Upper lobe of left lung (tissue), 6 donors: ENCODE measurements around the gene SORBS2. TPM values are rescaled to one million over a fixed set of nuclear protein-coding genes. Genes with fewer than 3 reads are reported as not detected.
A peak's percentile ranks its signal among the peaks of the same experiment; 100 is the strongest.
"Not testable (repeated sequence)": the region's sequence is repeated elsewhere in the genome, so short reads cannot be mapped to it uniquely, and the experiment has no call there.

ENCODE experiments used
- ATAC-seq, 2 donors: fragments of 200-7000 bp; cut with Tn5 transposase; one replicate each; pipeline ENCODE4 v1.9.1; 2022; ENCODE audit warnings: mild to moderate bottlenecking in 2 of 2, moderate library complexity in 2 of 2; ENCODE audit not compliant: low FRiP score in 2 of 2
- DNase-seq, 2 donors: peaks; one replicate each; pipeline ENCODE4 v3.0.0-alpha.2; 2019 to 2020
- H3K27ac ChIP-seq, 4 donors: fragments of 200-600 bp; sonication (generic); one replicate each; pipeline ENCODE4 v1.5.1; 2016 to 2019
- H3K27me3 ChIP-seq, 4 donors: fragments of 200-600 bp; sonication (generic); one replicate each; pipeline ENCODE4 v1.5.1; 2017 to 2019
- H3K36me3 ChIP-seq, 4 donors: fragments of 200-600 bp; sonication (generic); one replicate each; pipeline ENCODE4 v1.5.1; 2016 to 2019
- H3K4me1 ChIP-seq, 4 donors: fragments of 200-600 bp; sonication (generic); one replicate each; pipeline ENCODE4 v1.5.1; 2018 to 2019
- H3K4me3 ChIP-seq, 4 donors: fragments of 200-600 bp; sonication (generic); one replicate each; pipeline ENCODE4 v1.5.1; 2017 to 2019; ENCODE audit warnings: mild to moderate bottlenecking in 2 of 4, moderate library complexity in 1 of 4
- H3K9me3 ChIP-seq, 4 donors: fragments of 200-600 bp; sonication (generic); one replicate each; pipeline ENCODE4 v1.5.1; 2018 to 2019
- CTCF ChIP-seq, 6 experiments: fragments of 450-650 bp in 4 of 6; fragments of 200-600 bp in 2 of 6; sonication (generic) in 2 of 6; IDR thresholded peaks; one replicate each; pipeline ENCODE4 v1.5.1; 2016 to 2019; ENCODE audit warnings: antibody characterized with exemption in 6 of 6
- EP300 ChIP-seq, 4 donors: sonication (generic); formaldehyde crosslinking; IDR thresholded peaks; one replicate each; pipeline ENCODE4 v1.5.1; 2017; ENCODE audit warnings: antibody characterized with exemption in 4 of 4, control low read depth in 2 of 4
- POLR2A ChIP-seq, 4 donors: fragments of 450-650 bp; IDR thresholded peaks; one replicate each; pipeline ENCODE4 v1.5.1; 2016 to 2017; ENCODE audit warnings: antibody characterized with exemption in 4 of 4, mild to moderate bottlenecking in 2 of 4
- POLR2AphosphoS5 ChIP-seq, 2 donors: sonication (generic); formaldehyde crosslinking; IDR thresholded peaks; one replicate each; pipeline ENCODE4 v1.5.1; 2017; ENCODE audit warnings: antibody characterized with exemption in 2 of 2
- WGBS, 2 donors: methylation state at CpG; one replicate each; pipeline ENCODE4 v1.1.5; 2017 to 2018; 5-methylcytosine and 5-hydroxymethylcytosine counted together
- total RNA-seq, 6 donors: library from RNA; depleted of rRNA in 4 of 6; stranded (reverse); fragments of >200 nt in 4 of 6; gene quantifications; one replicate each; pipeline versions ENCODE4 v1.1.0 to v1.2.1, GENCODE V29; 2016 to 2021
- donor health status: DM: no; HTN: no; CAD: no; lungs with moderate emphysema.
- donor health status: DM: no; HTN: yes; CAD: no; lungs with severe emphysema.

SORBS2 gene
- total RNA-seq, 6 donors from 2014 or later = 35.4 to 83.2 (median 58.1) TPM

GRCh38 chr4:185716141-185716551, 95.8 kb downstream of the SORBS2 start:
- H3K9me3 ChIP-seq = no peaks in the 10 kb centered on the region
- peak in 1 of 2 donors; percentile 69 for DNase-seq
- no peaks in the 10 kb centered on the region for H3K36me3 ChIP-seq
- H3K27ac ChIP-seq = peak overlapping the region; percentile 63 to 87 (median 74)
- TF ChIP-seq CTCF (IDR thresholded peaks at IDR 0.05) (no peak), POLR2AphosphoS5 (IDR thresholded peaks at IDR 0.05) (no peak), EP300 (IDR thresholded peaks at IDR 0.05) (no peak), POLR2A (IDR thresholded peaks at IDR 0.05) (no peak)
- no peaks in the 10 kb centered on the region for H3K27me3 ChIP-seq
- ATAC-seq = peak; percentile 39 to 68
- 54 to 58% methylated on average over 8 to 9 of the region's 9 CpGs for WGBS, 2 donors
- peaks cover 14 to 31% (median 19%) of the 10 kb centered on the region in 4 donors for H3K4me1 ChIP-seq
- H3K4me3 ChIP-seq = no peak overlapping the region

GRCh38 chr4:185714524-185714923, 97.5 kb downstream of the SORBS2 start:
- ATAC-seq, H3K4me3 ChIP-seq, DNase-seq, H3K9me3 ChIP-seq, H3K36me3 ChIP-seq, H3K27ac ChIP-seq, H3K27me3 ChIP-seq: not testable (repeated sequence)
- WGBS, 2 donors = 89 to 92% methylated on average over 5 of the region's 5 CpGs
- peaks cover 14 to 26% (median 17%) of the 10 kb centered on the region in 4 donors for H3K4me1 ChIP-seq

GRCh38 chr4:185713731-185714130, 98.3 kb downstream of the SORBS2 start:
- 96 to 97% methylated on average over 1 of the region's 1 CpG for WGBS, 2 donors
- DNase-seq (no peak), ATAC-seq (no peak)

GRCh38 chr4:185713272-185713671, 98.7 kb downstream of the SORBS2 start:
- H3K36me3 ChIP-seq = no peaks in the 10 kb centered on the region
- ATAC-seq (no peak), DNase-seq (no peak)
- H3K27ac ChIP-seq = no peak overlapping the region
- no peaks in the 10 kb centered on the region for H3K27me3 ChIP-seq
- H3K9me3 ChIP-seq = no peaks in the 10 kb centered on the region
- WGBS, 2 donors = 58 to 62% methylated on average over 5 of the region's 5 CpGs
- no peak overlapping the region for H3K4me3 ChIP-seq
- TF ChIP-seq POLR2AphosphoS5 (IDR thresholded peaks at IDR 0.05) = no peak
- TF ChIP-seq EP300 (IDR thresholded peaks at IDR 0.05) = peak in 1 of 4 donors; percentile 71
- no peak for TF ChIP-seq CTCF (IDR thresholded peaks at IDR 0.05)
- TF ChIP-seq POLR2A (IDR thresholded peaks at IDR 0.05) = no peak
- H3K4me1 ChIP-seq = peaks cover 8 to 22% (median 13%) of the 10 kb centered on the region in 4 donors

More at GRCh38 chr4:185713731-185714130, 98.3 kb downstream of the SORBS2 start:
- H3K36me3 ChIP-seq = no peaks in the 10 kb centered on the region
- TF ChIP-seq POLR2AphosphoS5 (IDR thresholded peaks at IDR 0.05) = no peak
- TF ChIP-seq EP300 (IDR thresholded peaks at IDR 0.05) = no peak
- TF ChIP-seq CTCF (IDR thresholded peaks at IDR 0.05) = no peak
- no peak for TF ChIP-seq POLR2A (IDR thresholded peaks at IDR 0.05)
- H3K27ac ChIP-seq = no peak overlapping the region
- H3K4me1 ChIP-seq = peaks cover 11 to 22% (median 15%) of the 10 kb centered on the region in 4 donors
- H3K27me3 ChIP-seq = no peaks in the 10 kb centered on the region
- no peak overlapping the region for H3K4me3 ChIP-seq
- H3K9me3 ChIP-seq = no peaks in the 10 kb centered on the region

GRCh38 chr4:185712350-185713024, 99.5 kb downstream of the SORBS2 start:
- ATAC-seq (no peak), DNase-seq (no peak)
- Histone ChIP-seq H3K27ac (no peak overlapping the region), H3K4me1 (peaks cover 2 to 16% (median 10%) of the 10 kb centered on the region in 4 donors), H3K9me3 (no peaks in the 10 kb centered on the region), H3K4me3 (no peak overlapping the region), H3K36me3 (no peaks in the 10 kb centered on the region), H3K27me3 (no peaks in the 10 kb centered on the region)
- no peak for TF ChIP-seq EP300 (IDR thresholded peaks at IDR 0.05)
- no peak for TF ChIP-seq POLR2A (IDR thresholded peaks at IDR 0.05)
- TF ChIP-seq CTCF (IDR thresholded peaks at IDR 0.05) = no peak
- no peak for TF ChIP-seq POLR2AphosphoS5 (IDR thresholded peaks at IDR 0.05)
- WGBS, 2 donors = 92 to 95% methylated on average over 10 to 16 of the region's 18 CpGs
